Activated CD8-positive, alpha-beta memory T cell treated with anti-CD3 and anti-CD28 coated beads for 4 hours (primary cell): ENCODE results near the gene NKAIN2.

Experiments used
- DNase-seq, 2 donors: peaks; one replicate each; pipeline ENCODE4 v3.0.0-alpha.2; 2020; ENCODE audit warnings: low read depth in 2 of 2

The NKAIN2 gene

DNA sequence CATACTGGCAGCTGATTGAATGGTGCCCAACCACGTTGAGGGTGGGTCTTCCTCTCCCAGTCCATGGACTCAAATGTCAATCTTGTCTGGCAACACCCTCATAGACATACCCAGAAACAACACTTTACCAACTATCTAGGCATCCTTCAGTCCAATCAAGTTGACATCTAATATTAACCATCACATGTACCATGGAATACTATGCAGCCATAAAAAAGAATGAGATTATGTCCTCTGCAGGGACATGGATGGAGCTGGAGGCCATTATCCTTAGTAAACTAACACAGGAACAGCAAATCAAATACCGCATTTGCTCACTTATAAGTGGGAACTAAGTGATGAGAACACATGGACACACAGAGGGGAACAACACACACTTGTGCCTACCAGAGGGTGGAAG is 951.7 kb downstream of the NKAIN2 start:
- no peak for DNase-seq

DNA sequence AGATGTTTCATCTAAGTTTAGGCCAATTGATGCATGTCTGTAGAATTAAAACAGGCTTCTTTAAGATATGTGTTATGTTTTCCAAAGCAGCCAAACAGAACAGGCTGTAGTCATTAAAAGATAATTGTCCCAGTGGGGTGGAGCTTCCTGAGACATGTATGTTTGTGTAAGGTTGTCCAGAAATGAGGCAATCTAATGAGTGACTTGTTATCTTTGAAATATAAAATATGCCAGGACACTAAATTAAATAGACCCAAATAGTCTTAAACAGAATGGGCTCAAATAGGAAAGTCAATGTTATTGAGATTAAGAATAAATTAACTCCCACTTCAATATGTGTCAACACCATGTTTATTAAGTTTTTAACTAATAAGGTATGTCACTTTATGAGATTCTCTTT is 953.9 kb downstream of the NKAIN2 start:
- no peak for DNase-seq

- DNase-seq, result no peak
Measured at GRCh38 chr6:124758663-124759062, 955.0 kb downstream of the NKAIN2 start.

- DNase-seq, result no peak
Measured at GRCh38 chr6:124765280-124765679, 961.6 kb downstream of the NKAIN2 start.

DNA sequence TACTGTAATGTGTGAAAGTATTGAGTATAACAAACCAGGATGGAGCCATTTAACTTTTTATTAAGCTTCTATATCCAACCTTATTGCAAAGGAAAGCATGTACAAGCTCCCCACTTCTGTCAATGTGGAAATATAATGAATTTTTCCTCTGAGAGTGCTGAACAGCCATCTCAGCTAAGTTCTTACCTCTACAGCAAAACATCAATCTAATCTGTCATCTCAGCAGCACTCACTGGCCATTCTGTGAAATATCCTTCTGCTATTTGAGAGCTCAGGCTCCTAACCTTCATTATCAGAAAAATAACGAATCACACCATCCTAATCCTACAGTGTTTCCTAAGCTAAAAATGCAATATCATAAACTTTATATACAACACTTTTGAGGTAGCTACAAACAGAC is 964.6 kb downstream of the NKAIN2 start:
- DNase-seq, result no peak

DNA sequence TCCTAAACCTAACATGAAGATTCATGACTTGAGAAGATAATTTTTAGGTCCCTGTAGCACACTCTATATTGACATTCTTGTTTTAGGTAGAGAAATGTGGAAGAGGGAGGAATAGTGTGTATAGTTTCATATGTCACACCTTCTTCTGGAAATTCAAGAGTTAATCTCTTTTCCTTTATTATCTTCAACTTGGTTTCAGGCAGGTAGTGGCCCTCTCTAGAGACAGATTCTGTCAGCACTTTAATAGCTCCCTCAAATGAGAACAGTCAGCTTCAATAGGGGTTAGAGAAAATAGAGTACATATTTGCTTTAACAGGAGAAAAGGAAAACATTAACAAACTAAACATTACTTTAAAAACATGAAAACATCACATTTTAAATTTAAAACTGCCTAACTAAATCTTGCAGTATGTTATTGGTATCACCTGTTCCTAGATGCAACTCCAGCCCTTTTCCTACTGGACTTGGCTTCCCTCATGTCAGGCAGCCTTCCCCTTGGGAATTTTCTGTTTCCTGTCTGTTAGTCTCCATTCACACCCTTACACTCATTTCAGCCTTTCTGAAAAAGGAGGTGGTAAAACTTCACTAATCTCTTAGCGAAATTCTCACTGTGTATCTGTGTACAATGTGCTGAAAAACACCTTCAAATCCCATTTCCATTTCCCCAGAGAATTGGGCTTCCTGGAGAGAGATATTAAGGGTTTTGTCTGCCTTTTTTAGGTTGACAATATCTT is 966.3 kb downstream of the NKAIN2 start:
- no peak for DNase-seq

DNA sequence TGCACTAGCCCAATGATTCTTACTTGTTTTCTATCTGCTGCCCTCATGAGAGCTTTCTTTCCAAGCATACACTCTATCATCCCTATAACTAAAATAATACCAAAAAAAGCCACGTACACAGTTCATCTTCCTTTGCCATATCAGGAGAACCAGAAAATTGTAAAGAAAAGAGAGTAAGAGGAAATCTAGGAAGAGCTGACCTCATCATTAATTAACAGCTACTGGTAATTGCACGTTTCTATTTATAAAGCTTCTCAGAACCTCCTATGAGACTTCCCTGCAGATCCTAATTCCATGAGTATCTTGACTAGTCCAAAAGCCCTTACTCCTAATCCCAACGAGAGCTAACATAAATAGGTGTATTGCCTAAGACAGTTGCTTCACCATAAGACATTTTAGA is 967.1 kb downstream of the NKAIN2 start:
- DNase-seq, result no peak

DNA sequence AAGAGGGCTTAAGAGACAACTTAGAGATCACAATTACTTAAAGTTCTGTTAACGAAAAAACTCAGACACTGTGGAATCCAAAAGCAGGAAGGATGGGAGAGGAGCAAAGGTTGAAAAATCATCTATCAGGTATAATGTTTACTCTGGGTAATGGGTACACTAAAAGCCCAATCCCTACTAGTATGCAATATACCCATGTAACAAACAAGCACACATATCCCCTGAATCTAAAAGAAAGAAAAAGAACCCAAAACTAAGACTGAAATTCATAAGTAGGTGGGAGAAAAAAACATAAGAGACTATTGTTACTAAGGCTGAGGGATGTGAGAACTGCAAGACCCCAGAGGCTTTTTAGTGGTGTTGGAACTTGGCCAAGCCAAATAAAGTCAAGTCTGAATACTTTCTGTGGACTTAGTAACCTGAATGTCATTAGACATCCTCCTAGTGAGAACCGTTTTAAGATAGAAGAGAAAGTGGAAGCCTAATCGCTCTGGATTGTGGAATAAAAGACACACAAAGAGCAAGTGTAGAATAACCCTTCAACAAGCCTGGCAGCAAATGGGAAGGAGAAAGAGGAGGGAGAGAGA is 969.2 kb downstream of the NKAIN2 start:
- no peak for DNase-seq

- no peak for DNase-seq
Measured at GRCh38 chr6:124775121-124775520, 971.5 kb downstream of the NKAIN2 start.

GRCh38 chr6:124777863-124778262 is 974.2 kb downstream of the NKAIN2 start:
- DNase-seq, result no peak

DNA sequence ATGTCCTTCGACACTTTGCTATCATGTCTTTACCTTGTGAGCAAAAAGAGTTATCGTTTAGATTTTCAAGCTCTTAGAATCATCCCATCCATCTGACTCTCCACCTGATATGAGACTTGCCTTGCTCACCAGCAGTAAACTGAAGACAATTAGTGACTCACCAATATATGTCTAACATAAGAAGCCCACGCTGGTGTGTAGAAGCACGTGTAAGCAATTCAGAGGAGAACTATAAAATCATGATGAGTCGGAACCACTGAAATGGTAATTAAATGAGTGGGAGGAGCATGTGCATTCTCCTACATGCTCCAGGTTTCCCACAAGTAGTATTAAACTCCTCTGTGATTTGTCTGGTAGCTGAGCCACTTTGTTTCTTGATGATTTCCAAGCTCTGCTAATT is 977.0 kb downstream of the NKAIN2 start:
- DNase-seq, result no peak

DNA sequence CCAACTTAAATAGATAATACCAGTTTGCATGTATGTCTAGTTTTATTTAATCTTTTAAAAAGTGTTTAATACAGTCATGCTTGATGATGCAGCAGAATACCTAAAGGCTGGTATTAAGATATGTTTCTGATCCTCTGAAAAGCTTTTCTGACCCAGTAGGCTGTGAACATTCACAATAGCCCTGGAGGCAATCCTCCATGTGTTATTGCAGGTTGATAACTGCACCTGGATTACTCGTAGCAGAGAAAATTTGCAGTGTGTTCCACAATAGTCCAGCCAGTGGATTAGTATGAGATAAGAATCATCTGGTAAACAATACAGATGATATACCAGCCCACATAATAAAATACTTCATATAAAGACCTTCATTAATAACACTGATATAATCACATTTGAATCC is 979.7 kb downstream of the NKAIN2 start:
- DNase-seq, result no peak

DNA sequence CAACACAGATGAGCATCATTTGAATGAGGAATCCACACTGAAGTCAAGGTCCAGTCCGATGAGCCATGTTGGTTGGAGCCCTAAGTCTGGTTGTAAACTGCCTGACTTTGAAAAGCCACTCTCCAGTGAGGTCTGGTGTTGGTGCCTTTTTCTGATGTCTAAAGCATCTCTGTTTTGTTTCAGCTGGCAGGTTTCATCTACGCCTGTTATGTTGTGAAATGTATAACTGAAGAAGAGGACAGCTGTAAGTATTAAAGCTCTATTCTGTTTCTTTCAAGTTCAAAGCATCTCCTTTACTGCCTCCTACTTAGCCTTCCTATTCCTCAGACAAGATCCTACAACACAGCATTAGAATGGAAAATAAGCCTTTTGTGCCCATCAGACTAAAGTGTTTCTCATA is 987.5 kb downstream of the NKAIN2 start:
- DNase-seq, result no peak

DNA sequence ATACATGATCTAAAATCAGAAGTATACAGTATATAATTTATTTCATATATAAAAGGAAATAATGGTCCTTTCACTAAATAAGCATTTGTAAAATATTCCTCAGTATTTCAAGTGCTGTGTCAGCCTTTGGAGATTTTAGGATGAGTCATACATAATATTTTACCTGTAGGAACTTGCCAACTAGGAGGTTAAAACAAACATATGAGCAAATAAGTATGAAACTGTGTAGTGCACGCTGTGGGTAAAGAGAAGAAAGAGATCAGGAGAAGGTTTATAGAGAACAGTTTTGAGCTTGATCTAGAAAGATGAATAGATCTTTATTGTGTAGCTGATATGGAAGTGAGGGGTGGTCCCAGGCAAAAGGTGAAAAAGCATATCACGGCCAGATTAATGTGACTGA is 988.7 kb downstream of the NKAIN2 start:
- no peak for DNase-seq

GRCh38 chr6:124793398-124793797 is 989.7 kb downstream of the NKAIN2 start:
- no peak for DNase-seq

- no peak for DNase-seq
Measured at GRCh38 chr6:124795643-124796463, 992.2 kb downstream of the NKAIN2 start.

DNA sequence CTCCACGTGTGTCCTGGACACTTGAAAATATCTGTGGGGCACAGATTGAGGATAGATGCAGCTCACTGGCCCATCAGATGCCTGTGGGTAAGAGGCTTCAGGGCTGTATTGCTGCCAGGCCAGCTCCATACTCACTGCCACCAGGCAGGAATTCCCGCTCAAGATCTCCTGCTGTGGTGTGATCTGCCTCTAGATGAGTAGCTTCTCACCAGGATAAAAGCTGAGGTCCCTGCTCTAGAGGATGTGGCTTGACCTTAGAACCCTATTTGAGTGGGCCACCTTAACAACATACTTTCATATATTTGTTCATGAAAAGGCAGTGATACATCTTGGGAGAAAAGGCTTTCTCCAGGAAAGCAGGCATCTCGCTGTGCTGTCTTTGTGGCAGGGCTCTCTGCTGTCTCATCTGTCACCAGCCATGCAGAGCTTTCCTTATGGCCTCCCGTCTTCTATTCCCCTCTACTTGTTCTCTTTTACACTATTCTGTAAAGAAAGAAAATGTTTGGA is 992.9 kb downstream of the NKAIN2 start:
- no peak for DNase-seq

GRCh38 chr6:124797224-124797623 is 993.6 kb downstream of the NKAIN2 start:
- DNase-seq, result no peak

DNA sequence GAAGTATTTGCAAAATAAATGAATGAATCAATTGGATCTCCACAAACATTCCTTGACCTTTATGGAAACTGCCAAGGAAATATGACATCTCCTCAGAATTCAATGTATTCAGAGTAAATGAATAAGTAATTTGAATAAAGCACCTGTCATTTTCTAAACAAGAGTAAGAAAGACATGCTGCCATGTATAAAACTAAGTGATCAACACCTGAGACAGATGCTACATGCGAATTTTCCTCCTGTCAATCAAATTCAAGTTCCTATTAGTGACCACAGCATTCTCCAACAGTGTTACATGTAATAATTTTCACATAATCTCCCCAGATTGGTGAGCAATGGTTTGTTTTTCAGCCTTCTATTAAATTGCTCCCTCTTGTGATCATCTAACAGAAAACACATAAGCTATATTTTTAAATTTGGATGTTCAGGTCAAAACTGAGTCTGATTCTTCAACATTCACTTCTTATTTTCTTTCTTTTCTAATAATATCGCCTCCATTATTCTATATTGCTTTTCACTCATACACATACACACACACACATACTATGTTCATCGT is 995.4 kb downstream of the NKAIN2 start:
- DNase-seq, result no peak

DNA sequence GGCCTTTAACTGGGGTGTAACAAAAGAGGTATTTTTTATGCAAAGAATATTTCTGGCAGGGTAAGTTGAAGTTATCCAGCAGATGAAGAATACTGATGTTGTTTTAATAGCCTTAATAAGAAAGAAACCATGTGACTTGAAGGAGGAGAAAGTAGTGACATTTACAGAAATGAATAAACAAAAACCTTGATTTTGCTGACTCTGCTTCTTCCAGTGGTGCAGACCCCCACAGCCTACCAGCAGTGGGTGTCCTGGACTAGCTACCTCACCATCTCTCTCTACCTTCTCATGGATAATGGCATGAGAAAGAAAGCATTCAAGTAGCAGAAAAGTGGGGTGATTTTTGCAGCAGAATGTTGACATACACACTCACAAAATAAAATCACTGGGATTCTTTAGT is 996.0 kb downstream of the NKAIN2 start:
- DNase-seq, result no peak

- DNase-seq, result no peak
Measured at GRCh38 chr6:124800222-124800621, 996.6 kb downstream of the NKAIN2 start.

- no peak for DNase-seq
Measured at GRCh38 chr6:124812067-124812466, 1008.4 kb downstream of the NKAIN2 start.
